PC-3 (cell line): ENCODE results near the gene HERPUD1.

Source experiments
- EZH2 ChIP-seq: fragments of 300-600 bp; sonication (generic); IDR thresholded peaks from one replicate; pipeline ENCODE4 v1.6.1; 2017; ENCODE audit warnings: antibody characterized with exemption, mild to moderate bottlenecking, low read length; ENCODE audit not compliant: unreplicated experiment
- TF ChIP-seq, protein P1 (sequence below): fragments of 300-600 bp; sonication (generic); conservative IDR thresholded peaks from 2 replicates; pipeline ENCODE4 v1.5.1; 2017; ENCODE audit warnings: antibody characterized with exemption, low read depth, mild to moderate bottlenecking, low read length

DNA sequence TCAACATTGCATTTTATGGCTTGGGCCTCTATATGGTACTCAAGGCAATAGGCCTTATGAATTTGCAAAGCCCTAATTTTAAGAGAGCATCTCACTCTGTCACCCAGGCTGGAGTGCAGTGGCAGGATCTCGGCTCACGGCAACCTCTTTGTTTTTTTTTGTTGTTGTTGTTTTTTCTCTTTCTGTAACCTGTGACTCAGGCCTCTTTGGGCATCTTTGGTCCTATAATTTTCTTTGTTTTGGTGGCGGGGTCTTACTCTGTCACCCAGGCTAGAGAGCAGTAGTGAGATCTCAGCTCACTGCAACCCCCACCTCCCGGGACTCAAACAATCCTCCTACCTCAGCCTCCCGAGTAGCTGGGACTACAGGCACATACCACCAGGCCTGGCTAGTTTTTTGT lies 21.8 kb upstream of the HERPUD1 start:
- TF ChIP-seq, protein P1, sequence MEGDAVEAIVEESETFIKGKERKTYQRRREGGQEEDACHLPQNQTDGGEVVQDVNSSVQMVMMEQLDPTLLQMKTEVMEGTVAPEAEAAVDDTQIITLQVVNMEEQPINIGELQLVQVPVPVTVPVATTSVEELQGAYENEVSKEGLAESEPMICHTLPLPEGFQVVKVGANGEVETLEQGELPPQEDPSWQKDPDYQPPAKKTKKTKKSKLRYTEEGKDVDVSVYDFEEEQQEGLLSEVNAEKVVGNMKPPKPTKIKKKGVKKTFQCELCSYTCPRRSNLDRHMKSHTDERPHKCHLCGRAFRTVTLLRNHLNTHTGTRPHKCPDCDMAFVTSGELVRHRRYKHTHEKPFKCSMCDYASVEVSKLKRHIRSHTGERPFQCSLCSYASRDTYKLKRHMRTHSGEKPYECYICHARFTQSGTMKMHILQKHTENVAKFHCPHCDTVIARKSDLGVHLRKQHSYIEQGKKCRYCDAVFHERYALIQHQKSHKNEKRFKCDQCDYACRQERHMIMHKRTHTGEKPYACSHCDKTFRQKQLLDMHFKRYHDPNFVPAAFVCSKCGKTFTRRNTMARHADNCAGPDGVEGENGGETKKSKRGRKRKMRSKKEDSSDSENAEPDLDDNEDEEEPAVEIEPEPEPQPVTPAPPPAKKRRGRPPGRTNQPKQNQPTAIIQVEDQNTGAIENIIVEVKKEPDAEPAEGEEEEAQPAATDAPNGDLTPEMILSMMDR = no peak
- TF ChIP-seq EZH2 = no peak
